Stimulated activated CD4-positive, alpha-beta T cell treated with anti-CD3 and anti-CD28 coated beads, Interleukin-2, amount 100 ng/mL, for 4 hours (primary cell): ENCODE data around the gene NAE1.

ENCODE experiments used
- DNase-seq: peaks from one replicate; pipeline ENCODE4 v3.0.0-alpha.2; 2020; ENCODE audit warnings: low read depth

Gene NAE1

DNA sequence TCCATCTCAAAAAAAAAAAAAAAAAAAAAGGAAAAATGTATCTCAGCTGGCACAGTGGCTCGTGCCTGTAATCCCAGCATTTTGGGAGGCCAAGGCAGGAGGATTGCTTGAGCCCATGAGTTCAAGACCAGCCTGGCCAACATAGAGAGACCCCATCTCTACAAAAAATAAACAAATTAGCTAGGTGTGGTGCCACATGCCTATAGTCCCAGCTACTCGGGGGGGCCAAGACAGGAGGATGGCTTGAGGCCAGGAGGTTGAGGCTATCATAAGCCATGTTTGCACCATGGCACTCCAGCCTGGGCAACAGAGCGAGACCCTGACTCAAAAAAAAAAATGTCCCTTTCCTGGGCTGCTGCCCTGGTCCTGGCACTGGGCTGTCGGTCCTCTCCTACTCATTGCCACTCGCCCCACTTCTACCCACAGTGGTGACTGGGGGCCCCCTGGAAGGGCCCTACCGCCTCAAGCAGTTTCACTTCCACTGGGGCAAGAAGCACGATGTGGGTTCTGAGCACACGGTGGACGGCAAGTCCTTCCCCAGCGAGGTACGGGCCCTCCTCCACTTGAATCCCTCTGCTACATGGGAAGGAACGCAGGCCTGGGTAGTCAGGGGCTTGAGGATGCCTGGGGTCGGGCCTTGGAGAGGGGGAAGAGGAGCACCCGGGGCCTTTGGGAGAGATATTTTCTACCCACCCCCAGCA, 19.5 kb upstream of the NAE1 start:
- no peak for DNase-seq

DNA sequence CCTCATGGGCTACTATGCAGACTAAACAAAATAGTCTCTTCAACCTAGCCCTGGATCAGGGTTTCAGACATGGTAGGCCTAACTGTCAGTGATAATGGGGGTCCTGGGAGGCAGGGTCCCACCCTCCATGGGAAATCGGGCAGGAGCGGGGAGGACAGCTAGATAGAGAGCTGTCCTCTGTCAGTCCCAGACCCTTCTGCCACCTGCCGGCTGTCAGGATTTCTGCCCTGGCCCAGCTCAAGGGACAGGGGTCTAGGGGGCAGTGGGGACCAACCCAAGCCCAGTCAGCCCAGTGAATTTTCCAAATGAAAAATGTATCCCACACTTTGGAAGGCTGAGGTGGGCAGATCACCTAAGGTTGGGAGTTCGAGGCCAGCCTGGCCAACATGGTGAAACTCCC, 18.8 kb upstream of the NAE1 start:
- no peak for DNase-seq

- no peak for DNase-seq
These were observed 18.2 kb upstream of the NAE1 start for GRCh38 chr16:66849021-66849420.

- DNase-seq: no peak
These were observed 17.4 kb upstream of the NAE1 start for GRCh38 chr16:66848172-66848571.

GRCh38 chr16:66847533-66848067, 16.8 kb upstream of the NAE1 start:
- no peak for DNase-seq

- no peak for DNase-seq
These were observed 16.1 kb upstream of the NAE1 start for GRCh38 chr16:66846831-66847230.

DNA sequence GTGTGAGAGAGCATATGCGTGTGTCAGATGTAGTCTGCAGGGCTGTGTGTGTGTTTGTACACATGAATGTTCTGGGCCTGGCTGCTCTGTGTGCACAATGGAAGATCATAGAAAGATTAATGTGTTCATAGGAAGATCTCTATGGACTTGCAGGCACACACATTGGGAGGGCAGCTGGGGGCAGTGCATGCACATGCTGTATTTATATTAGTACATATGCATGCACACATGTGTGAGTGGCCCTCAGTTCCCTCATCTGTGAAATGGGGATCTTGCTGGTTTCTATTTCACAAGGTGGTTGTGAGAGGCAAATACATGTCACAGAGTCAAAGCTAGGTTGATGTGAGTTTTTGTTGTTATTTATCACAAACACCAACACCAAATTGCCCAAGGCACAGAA, 15.5 kb upstream of the NAE1 start:
- no peak for DNase-seq

DNA sequence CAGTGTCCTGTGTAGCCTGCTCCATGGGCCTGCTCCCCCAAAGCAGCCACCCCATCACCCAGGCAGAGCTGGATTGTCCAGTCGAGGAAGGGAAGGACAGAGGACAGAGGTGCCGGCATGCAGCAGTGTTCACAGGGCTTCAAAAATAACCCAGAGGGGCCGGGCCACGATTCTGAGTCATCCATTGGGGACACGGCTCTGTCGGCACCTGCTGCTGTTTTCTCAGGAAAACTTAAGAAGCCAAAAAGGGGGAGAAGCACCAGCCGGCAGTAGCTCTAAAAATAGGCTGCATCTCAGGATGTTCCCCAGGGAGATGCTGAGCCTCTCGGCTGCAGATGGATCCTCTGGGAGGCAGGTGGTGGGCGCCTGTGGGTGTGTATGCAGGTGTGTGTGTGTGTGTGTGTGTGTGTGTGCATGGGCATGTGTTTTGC, 15.0 kb upstream of the NAE1 start:
- no peak for DNase-seq

DNA sequence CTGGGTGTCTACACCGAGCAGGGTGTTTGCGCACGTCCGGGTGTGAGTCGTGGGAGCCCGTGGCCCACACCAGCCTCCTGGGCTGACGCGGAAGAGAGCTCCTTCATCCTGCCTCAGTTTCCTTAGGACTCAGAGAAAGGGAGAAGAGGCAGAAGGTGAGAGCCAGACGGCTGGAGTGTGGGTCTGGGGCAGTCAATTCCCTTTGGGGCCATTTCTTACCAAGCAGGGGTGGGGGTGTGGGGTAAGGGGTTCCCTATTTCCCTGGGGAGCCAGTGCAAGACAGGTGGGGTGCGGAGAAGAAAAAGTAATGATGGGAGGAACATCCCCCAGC, 14.3 kb upstream of the NAE1 start:
- DNase-seq: no peak

GRCh38 chr16:66844342-66845079, 13.7 kb upstream of the NAE1 start, which contains the start of gene CA7:
TSS of gene CA7 (plus strand) at chr16:66844414. CDS start at chr16:66844488, 74 bp downstream.
- no peak for DNase-seq

DNA sequence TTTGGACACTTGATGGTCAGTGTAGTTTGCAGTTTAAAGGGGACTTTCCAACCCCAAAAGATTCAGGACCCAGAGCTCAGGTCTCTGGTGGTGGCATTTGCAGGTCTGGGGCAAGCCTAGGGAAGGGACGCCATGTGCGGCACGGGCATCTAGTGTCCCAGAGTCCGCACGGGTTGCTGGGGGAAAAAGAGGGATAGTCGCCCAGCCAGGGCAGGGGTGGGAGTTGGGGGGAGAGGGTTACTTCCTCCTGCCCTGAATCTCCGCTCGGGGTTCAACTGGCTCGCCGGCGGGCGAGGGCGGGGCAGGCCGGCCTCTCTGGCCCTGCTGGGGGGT, 13.2 kb upstream of the NAE1 start:
- DNase-seq: no peak

DNA sequence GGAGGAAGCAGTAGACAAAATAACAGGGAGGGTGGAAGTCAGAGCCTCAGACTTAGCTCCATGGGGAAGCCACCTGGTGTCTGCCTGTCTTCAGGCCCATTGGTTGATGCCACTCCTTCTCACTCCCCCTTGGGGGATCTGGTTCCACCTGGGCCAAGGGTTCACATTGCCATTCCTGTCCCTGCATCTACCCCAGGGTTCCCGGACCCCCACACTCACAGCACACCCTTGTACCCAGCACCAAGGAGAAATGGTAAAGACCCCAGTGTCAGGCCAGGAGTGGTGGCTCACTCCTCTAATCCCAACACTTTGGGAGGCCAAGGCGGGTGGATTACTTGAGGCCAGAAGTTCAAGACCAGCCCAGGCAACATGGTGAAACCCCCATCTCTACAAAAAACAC, 12.4 kb upstream of the NAE1 start:
- no peak for DNase-seq

DNA sequence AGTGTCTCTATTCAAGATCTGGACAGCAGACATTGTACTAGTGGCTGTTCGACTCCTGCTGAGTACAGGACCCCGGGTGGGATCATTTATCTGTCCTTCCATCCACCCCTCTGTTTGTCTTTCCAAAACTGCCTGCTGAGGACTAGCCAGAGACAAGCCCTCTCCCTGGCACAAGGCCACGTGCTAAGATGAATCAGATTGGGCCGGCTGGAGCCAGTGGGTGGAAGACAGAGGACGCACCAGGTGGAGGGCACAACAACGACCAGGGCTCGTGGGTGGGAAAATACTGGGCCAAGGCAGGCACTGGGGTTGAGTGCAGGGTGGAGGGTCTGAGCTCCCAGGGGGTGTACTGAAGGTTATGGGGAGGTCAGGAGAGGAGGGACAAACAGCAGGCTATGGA, 12.0 kb upstream of the NAE1 start:
- DNase-seq: no peak

GRCh38 chr16:66841366-66841765, 10.6 kb upstream of the NAE1 start:
- DNase-seq: no peak

DNA sequence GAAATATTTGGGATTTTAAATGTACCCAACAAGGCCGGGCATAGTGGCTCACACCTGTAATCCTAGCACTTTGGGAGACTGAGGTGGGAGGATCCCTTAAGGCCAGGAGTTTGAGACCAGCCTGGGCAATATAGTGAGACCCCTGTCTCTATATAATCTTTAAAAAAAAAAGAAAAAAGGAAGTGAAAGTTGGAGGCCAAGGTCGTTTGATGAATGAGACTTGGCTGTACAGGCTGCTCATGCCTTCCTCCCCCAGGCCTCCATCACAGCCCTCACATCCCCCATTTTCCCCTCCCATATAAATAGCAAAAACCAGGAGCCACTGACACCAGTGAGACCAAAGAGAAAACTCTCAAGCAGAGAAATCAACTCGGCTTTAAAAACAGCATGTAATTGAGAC, 10.1 kb upstream of the NAE1 start:
- DNase-seq: no peak

DNA sequence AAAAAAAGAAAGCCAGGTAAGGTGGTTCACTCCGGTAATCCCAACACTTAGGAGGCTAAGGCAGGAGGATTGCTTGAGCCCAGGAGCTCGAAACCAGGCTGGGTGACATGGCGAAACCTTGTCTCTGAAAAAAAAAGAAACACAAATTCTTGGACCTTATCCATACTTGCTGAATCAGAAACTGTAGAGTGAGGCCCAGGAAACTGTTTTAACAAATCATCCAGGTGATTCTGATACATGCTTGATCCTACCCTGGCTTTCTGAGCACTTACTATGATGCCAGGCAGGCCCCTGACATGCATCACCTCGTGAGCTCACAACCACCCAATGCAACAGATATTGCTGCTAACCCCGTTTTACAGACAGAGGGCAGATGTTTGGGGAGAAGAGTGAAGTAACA, 4.0 kb upstream of the NAE1 start:
- no peak for DNase-seq

DNA sequence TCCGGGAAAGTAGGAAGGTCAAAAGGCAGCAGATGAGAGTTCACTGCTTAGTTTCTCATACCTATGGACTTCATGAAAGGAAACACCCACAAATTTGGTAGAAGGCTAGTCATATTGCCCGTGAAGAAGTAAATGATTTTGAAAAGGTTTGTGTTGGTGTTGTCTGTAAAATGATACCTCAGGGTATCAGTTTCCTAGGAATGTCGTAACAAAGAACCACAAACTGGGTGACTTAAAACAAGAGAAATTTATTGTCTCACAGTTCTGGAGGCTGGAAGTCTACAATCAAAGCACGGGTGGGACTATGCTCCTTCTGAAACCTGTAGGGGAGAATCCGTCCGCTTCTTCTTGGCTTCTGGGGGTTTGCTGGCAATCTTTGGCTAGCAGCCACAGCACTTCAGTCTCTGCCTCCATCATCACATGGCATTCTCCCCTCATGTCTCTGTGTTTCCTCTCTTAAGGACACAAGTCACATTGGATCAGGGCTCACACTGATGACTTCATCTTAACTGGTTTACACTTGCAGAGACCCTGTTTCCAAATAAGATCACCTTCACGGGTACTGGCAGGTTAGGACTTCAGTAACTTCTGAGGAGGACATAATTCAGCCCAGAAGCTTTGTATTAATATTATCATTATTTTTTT, 2.0 kb upstream of the NAE1 start:
- no peak for DNase-seq

DNA sequence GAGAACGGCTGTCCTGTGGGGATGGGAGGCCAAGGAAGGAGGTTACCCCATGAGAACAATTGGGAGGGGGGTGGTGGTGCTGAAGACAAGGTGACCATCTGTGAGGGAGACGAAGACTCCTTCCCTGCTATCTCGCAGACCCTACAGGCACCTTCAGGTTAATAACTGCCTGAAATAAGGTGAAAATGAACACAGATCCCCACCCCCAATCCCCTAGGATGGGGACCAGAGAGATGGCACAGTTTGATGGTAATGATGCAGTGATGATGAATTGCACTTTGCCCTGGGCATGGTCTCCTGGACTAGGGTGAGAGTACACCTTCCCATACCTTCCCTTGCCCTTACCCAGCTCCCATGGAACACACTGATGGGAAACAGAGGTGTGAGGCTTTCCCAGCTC, 1.4 kb upstream of the NAE1 start:
- no peak for DNase-seq

- no peak for DNase-seq
These were observed 6.8 kb downstream of the NAE1 start for GRCh38 chr16:66824006-66824405.

DNA sequence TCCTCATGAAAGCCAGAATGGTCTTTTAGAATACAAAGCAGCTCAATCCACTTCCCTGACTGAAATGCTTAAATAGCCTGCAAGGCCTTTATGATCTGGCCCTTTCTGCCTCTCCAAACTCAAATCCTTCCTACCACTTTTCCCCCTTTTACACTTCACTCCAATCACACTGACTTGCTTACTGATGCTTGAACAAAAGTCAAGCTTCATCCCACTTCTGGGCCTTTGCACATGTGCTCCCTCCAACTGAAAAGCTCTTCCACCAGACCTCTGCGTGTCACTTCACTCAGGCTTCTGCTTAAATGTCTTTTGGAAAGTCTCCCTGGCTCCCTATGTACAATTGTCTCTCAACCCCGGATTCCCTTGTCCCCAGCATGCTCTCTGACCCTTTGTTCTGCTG, 16.0 kb downstream of the NAE1 start:
- no peak for DNase-seq

DNA sequence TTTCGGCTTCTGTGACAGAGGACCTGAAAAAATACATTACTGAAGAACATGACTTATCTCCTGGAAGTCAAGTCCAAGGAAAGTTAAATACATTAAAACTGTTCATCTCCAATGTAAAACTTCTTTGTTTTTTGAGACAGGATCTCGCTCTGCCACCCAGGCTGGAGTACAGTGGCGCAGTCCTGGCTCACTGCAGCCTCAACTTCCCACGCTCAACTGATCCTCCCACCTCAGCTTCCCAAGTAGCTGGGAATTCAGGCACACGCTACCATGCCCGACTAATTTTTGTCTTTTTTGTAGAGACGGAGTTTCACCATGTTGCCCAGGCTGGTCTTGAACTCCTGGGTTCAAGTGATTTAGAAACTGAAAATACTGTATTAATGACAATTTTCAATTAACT, 19.7 kb downstream of the NAE1 start:
- no peak for DNase-seq

DNA sequence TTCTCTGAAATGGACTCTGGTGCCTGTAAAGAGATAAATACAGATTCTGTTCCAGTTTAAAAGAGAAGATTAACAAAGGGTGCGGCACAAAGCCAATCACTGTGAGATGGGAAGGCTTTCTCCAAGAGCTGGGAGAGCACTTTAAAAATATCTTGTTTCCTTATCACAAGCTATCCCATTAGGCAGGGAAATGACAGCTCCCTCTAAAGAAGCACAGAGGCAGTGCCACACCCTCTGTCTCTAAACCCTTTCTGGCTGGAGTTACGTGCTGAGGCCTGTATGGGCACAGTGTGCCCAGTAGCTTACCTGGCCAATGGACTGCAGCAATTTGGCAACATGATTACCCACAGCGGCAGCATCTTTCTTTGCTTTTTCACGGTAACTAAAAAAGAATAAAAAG, 20.4 kb downstream of the NAE1 start:
- no peak for DNase-seq

GRCh38 chr16:66809765-66810164, 21.0 kb downstream of the NAE1 start:
- no peak for DNase-seq
